IMR-90 (cell line): ENCODE data around the gene NSMCE3. TPM values are rescaled to one million over a fixed set of nuclear protein-coding genes. Genes with fewer than 3 reads are reported as not detected.

Experiments
- ATAC-seq: fragments of 200-7000 bp; cut with Tn5 transposase; 2 replicates; pipeline ENCODE4 v1.9.1; 2020; ENCODE audit warnings: low read depth, mild to moderate bottlenecking, moderate library complexity
- BruUV-seq: library from RNA; stranded (reverse); fragments of 400-500 nt; replicated peaks from 2 replicates; lab custom pipeline; 2021; lab: Mats Ljungman, UMichigan
- CTCF ChIA-PET: fragments of 300-600 bp; formaldehyde crosslinking; extraction: SDS; loops from one replicate; lab custom pipeline; 2021; ENCODE audit warnings: antibody characterized with exemption; lab: Yijun Ruan, JAX
- POLR2A ChIA-PET: fragments of 300-600 bp; sonication (Branson Sonifier 250); formaldehyde crosslinking; loops from one replicate; lab custom pipeline; 2022; ENCODE audit warnings: antibody characterized with exemption; ENCODE audit not compliant: unreplicated experiment; lab: Charles Lee
- DNase-seq: peaks from one replicate; pipeline ENCODE4 v3.0.0; 2013
- H2AFZ ChIP-seq: replicated peaks from 2 replicates; pipeline ENCODE3; 2013; ENCODE audit warnings: low read length, mild to moderate bottlenecking; ENCODE audit not compliant: poor library complexity
- H2AK5ac ChIP-seq: 2 replicates; pipeline ENCODE4 v1.6.1; 2013; ENCODE audit warnings: low read depth, low read length, inconsistent platforms
- H2AK9ac ChIP-seq: replicated peaks from 2 replicates; pipeline ENCODE3; 2013; ENCODE audit warnings: mild to moderate bottlenecking, low read depth, low read length, moderate library complexity; ENCODE audit not compliant: poor library complexity
- H2BK120ac ChIP-seq: 2 replicates; pipeline ENCODE4 v1.6.1; 2013; ENCODE audit warnings: low read depth, low read length, inconsistent platforms
- H2BK15ac ChIP-seq: 3 replicates; pipeline ENCODE4 v1.6.1; 2013; ENCODE audit warnings: low read depth, low read length, inconsistent platforms
- H2BK20ac ChIP-seq: 2 replicates; pipeline ENCODE4 v1.6.1; 2013; ENCODE audit warnings: low read depth, mild to moderate bottlenecking, inconsistent platforms, low read length, moderate library complexity
- H2BK5ac ChIP-seq: 2 replicates; pipeline ENCODE4 v1.6.1; 2013; ENCODE audit warnings: mild to moderate bottlenecking, low read depth, low read length, inconsistent platforms; ENCODE audit not compliant: poor library complexity, severe bottlenecking
- H3K14ac ChIP-seq: replicated peaks from 2 replicates; pipeline ENCODE4 v1.6.1; 2013; ENCODE audit warnings: low read depth, low read length, inconsistent platforms
- H3K18ac ChIP-seq: 2 replicates; pipeline ENCODE4 v1.6.1; 2013; ENCODE audit warnings: low read depth, low read length, control low read depth
- H3K23ac ChIP-seq: 2 replicates; pipeline ENCODE4 v1.6.1; 2013; ENCODE audit warnings: low read depth, low read length, inconsistent platforms
- H3K27ac ChIP-seq: 2 replicates; pipeline ENCODE4 v1.5.1; 2013; ENCODE audit warnings: mild to moderate bottlenecking, control low read depth, low read length; ENCODE audit not compliant: insufficient read depth
- H3K27me3 ChIP-seq: 2 replicates; pipeline ENCODE4 v1.6.1; 2013; ENCODE audit warnings: low read length; ENCODE audit not compliant: control insufficient read depth, insufficient read depth
- H3K36me3 ChIP-seq: 2 replicates; pipeline ENCODE4 v1.6.1; 2013; ENCODE audit warnings: low read length, mixed read lengths; ENCODE audit not compliant: control insufficient read depth, insufficient read depth
- H3K4ac ChIP-seq: 2 replicates; pipeline ENCODE4 v1.6.1; 2013; ENCODE audit warnings: low read depth, low read length, inconsistent platforms
- H3K4me1 ChIP-seq: 2 replicates; pipeline ENCODE4 v1.6.1; 2013; ENCODE audit warnings: low read length, mixed read lengths; ENCODE audit not compliant: control insufficient read depth, insufficient read depth
- H3K4me2 ChIP-seq: 2 replicates; pipeline ENCODE4 v1.6.1; 2013; ENCODE audit warnings: low read depth, mild to moderate bottlenecking, control low read depth, low read length, moderate library complexity
- H3K4me3 ChIP-seq: 2 replicates; pipeline ENCODE4 v1.5.1; 2013; ENCODE audit warnings: low read depth, mild to moderate bottlenecking, control low read depth, low read length, moderate library complexity; ENCODE audit not compliant: insufficient read depth
- H3K56ac ChIP-seq: 2 replicates; pipeline ENCODE4 v1.6.1; 2013; ENCODE audit warnings: low read length, inconsistent platforms; ENCODE audit not compliant: insufficient read depth; ENCODE audit errors: extremely low read depth
- H3K79me1 ChIP-seq, 2 experiments: 2 replicates each; pipeline ENCODE4 v1.6.1; 2013; ENCODE audit warnings: low read length in 2 of 2, inconsistent platforms in 1 of 2, low read depth in 1 of 2
- H3K9ac ChIP-seq: 2 replicates; pipeline ENCODE4 v1.6.1; 2013; ENCODE audit warnings: low read depth, low read length, control low read depth
- H3K9me1 ChIP-seq: 2 replicates; pipeline ENCODE4 v1.6.1; 2013; ENCODE audit warnings: low read length, inconsistent platforms; ENCODE audit not compliant: insufficient read depth
- H3K9me3 ChIP-seq: 2 replicates; pipeline ENCODE4 v1.6.1; 2013; ENCODE audit warnings: low read length; ENCODE audit not compliant: control insufficient read depth, insufficient read depth
- H4K20me1 ChIP-seq: 2 replicates; pipeline ENCODE4 v1.6.1; 2013; ENCODE audit warnings: low read length, inconsistent platforms; ENCODE audit not compliant: insufficient read depth
- H4K5ac ChIP-seq: 2 replicates; pipeline ENCODE4 v1.6.1; 2013; ENCODE audit warnings: mild to moderate bottlenecking, low read depth, low read length, control low read depth
- H4K8ac ChIP-seq, 2 experiments: 2 replicates each; pipeline ENCODE4 v1.6.1; 2013; ENCODE audit warnings: low read depth in 2 of 2, low read length in 2 of 2, control low read depth in 1 of 2, inconsistent platforms in 1 of 2
- H4K91ac ChIP-seq: 2 replicates; pipeline ENCODE4 v1.6.1; 2013; ENCODE audit warnings: low read depth, low read length, inconsistent platforms; ENCODE audit not compliant: insufficient read depth
- BHLHE40 ChIP-seq: fragments of 150-350 bp; IDR thresholded peaks from 2 replicates; pipeline ENCODE4 v1.6.1; 2016; ENCODE audit warnings: mild to moderate bottlenecking, low read depth, low read length
- CEBPB ChIP-seq: IDR thresholded peaks from 2 replicates; pipeline ENCODE4 v1.6.1; 2012; ENCODE audit warnings: low read depth, low read length, improper control_type of control experiment
- CHD1 ChIP-seq: IDR thresholded peaks from 2 replicates; pipeline ENCODE4 v1.6.1; 2012; ENCODE audit warnings: low read depth, low read length, improper control_type of control experiment
- ELK1 ChIP-seq: fragments of 150-350 bp; IDR thresholded peaks from 2 replicates; pipeline ENCODE4 v1.6.1; 2016; ENCODE audit warnings: low read depth, mild to moderate bottlenecking, low read length, moderate library complexity, borderline replicate concordance
- FOS ChIP-seq: fragments of 150-350 bp; IDR thresholded peaks from 2 replicates; pipeline ENCODE4 v1.6.1; 2016; ENCODE audit warnings: low read depth, low read length
- MAFK ChIP-seq: IDR thresholded peaks from 2 replicates; pipeline ENCODE4 v1.6.1; 2012; ENCODE audit warnings: low read depth, low read length, improper control_type of control experiment
- MAZ ChIP-seq: IDR thresholded peaks from 2 replicates; pipeline ENCODE4 v1.6.1; 2012; ENCODE audit warnings: low read depth, mild to moderate bottlenecking, low read length, improper control_type of control experiment, moderate library complexity, borderline replicate concordance
- MXI1 ChIP-seq: IDR thresholded peaks from 2 replicates; pipeline ENCODE4 v1.6.1; 2012; ENCODE audit warnings: low read depth, mild to moderate bottlenecking, low read length, moderate library complexity, borderline replicate concordance
- NFE2L2 ChIP-seq: fragments of 150-350 bp; IDR thresholded peaks from 2 replicates; pipeline ENCODE4 v1.6.1; 2016; ENCODE audit warnings: low read depth, mild to moderate bottlenecking, low read length
- POLR2A ChIP-seq: IDR thresholded peaks from 2 replicates; pipeline ENCODE4 v1.6.1; 2012; ENCODE audit warnings: mild to moderate bottlenecking, low read depth, low read length
- RAD21 ChIP-seq: IDR thresholded peaks from 2 replicates; pipeline ENCODE4 v1.6.1; 2012; ENCODE audit warnings: low read length, improper control_type of control experiment
- RCOR1 ChIP-seq: IDR thresholded peaks from 2 replicates; pipeline ENCODE4 v1.6.1; 2012; ENCODE audit warnings: mild to moderate bottlenecking, low read length, improper control_type of control experiment; ENCODE audit not compliant: insufficient replicate concordance
- RFX5 ChIP-seq: IDR thresholded peaks from 2 replicates; pipeline ENCODE4 v1.8.0; 2012; ENCODE audit warnings: low read depth, mild to moderate bottlenecking, low read length, moderate library complexity
- SMC3 ChIP-seq: fragments of 150-350 bp; IDR thresholded peaks from 2 replicates; pipeline ENCODE4 v1.6.1; 2016; ENCODE audit warnings: low read depth, mild to moderate bottlenecking, antibody characterized with exemption, low read length, moderate library complexity
- dilution Hi-C: fragments of 300-500 bp; cut with HindIII; formaldehyde crosslinking; loops from one replicate; pipeline ENCODE4 v1.14.3; 2018; ENCODE audit warnings: low sequenced_read_pairs; ENCODE audit not compliant: unreplicated experiment
- in situ Hi-C: fragments of 300-500 bp; cut with MboI; formaldehyde crosslinking; loops from 3 replicates; pipeline ENCODE4 v1.14.3; 2019; ENCODE audit warnings: low sequenced_read_pairs, inconsistent platforms, mixed read lengths
- intact Hi-C: fragments of 100-400 bp; cut with micrococcal nuclease; formaldehyde crosslinking; loops from 2 replicates; pipeline ENCODE4 v1.10.0; 2022
- polyA plus RNA-seq, 3 experiments: library from polyadenylated mRNA; depleted of rRNA; stranded (reverse); fragments of >200 nt; gene quantifications; 2 replicates each; pipeline ENCODE4 v1.2.3, GENCODE V29; 2012; ENCODE audit warnings: low replicate concordance in 1 of 3
- total RNA-seq: library from RNA; depleted of rRNA; stranded (reverse); fragments of >200 nt; gene quantifications from 2 replicates; pipeline ENCODE4 v1.2.3, GENCODE V29; 2012
- TF ChIP-seq, protein P1 (sequence below): fragments of 150-350 bp; IDR thresholded peaks from 2 replicates; pipeline ENCODE4 v1.6.1; 2017; ENCODE audit warnings: mild to moderate bottlenecking, antibody characterized with exemption, low read length, low read depth
- TF ChIP-seq, protein P2 (sequence below): conservative IDR thresholded peaks from 2 replicates; pipeline ENCODE4 v1.5.1; 2012; ENCODE audit warnings: mild to moderate bottlenecking, low read depth, low read length, improper control_type of control experiment

Gene NSMCE3
- total and polyA plus RNA-seq, 2 of the 4 experiments (the other 2 are of a cell fraction): 5.1 to 6.3 TPM

- Histone ChIP-seq H3K4ac (no peak overlapping the region), H2BK5ac (no peak overlapping the region), H3K27ac (no peak overlapping the region), H2BK15ac (no peak overlapping the region), H4K5ac (no peak overlapping the region), H2BK120ac (no peak overlapping the region), H3K14ac (no peak overlapping the region), H3K9me3 (no peaks in the 10 kb centered on the region), H2BK20ac (no peak overlapping the region), H4K91ac (no peak overlapping the region), H3K18ac (no peak overlapping the region), H4K8ac (no peak overlapping the region), H2AK9ac (no peak overlapping the region), H3K27me3 (peaks cover 2% of the 10 kb centered on the region), H2AFZ (no peak overlapping the region), H3K4me1 (no peaks in the 10 kb centered on the region), H3K9ac (no peak overlapping the region), H3K4me2 (no peak overlapping the region), H3K4me3 (no peak overlapping the region), H3K23ac (no peak overlapping the region), H3K56ac (no peak overlapping the region), H4K20me1 (no peaks in the 10 kb centered on the region), H3K36me3 (no peaks in the 10 kb centered on the region), H2AK5ac (no peak overlapping the region), H3K79me1 (no peaks in the 10 kb centered on the region), H3K9me1 (no peaks in the 10 kb centered on the region)
- POLR2A ChIA-PET: no interaction called here
- BruUV-seq: no TSS peak
- in situ Hi-C loops: no loop called here
- DNase-seq: no peak
- CTCF ChIA-PET: no interaction called here
- dilution Hi-C loops: no loop called here
- intact Hi-C loops: no loop called here
- ATAC-seq: no peak
- TF ChIP-seq CHD1 (no peak), RFX5 (no peak), RAD21 (no peak), BHLHE40 (no peak), MAFK (no peak), ELK1 (no peak), SMC3 (no peak), NFE2L2 (no peak), RCOR1 (no peak), FOS (no peak), POLR2A (no peak), MXI1 (no peak), CEBPB (no peak), MAZ (no peak)
- TF ChIP-seq, protein P1, sequence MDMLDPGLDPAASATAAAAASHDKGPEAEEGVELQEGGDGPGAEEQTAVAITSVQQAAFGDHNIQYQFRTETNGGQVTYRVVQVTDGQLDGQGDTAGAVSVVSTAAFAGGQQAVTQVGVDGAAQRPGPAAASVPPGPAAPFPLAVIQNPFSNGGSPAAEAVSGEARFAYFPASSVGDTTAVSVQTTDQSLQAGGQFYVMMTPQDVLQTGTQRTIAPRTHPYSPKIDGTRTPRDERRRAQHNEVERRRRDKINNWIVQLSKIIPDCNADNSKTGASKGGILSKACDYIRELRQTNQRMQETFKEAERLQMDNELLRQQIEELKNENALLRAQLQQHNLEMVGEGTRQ: no peak
- TF ChIP-seq, protein P2, sequence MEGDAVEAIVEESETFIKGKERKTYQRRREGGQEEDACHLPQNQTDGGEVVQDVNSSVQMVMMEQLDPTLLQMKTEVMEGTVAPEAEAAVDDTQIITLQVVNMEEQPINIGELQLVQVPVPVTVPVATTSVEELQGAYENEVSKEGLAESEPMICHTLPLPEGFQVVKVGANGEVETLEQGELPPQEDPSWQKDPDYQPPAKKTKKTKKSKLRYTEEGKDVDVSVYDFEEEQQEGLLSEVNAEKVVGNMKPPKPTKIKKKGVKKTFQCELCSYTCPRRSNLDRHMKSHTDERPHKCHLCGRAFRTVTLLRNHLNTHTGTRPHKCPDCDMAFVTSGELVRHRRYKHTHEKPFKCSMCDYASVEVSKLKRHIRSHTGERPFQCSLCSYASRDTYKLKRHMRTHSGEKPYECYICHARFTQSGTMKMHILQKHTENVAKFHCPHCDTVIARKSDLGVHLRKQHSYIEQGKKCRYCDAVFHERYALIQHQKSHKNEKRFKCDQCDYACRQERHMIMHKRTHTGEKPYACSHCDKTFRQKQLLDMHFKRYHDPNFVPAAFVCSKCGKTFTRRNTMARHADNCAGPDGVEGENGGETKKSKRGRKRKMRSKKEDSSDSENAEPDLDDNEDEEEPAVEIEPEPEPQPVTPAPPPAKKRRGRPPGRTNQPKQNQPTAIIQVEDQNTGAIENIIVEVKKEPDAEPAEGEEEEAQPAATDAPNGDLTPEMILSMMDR: no peak
These were observed 30.2 kb upstream of the NSMCE3 start for GRCh38 chr15:29299784-29300183.
